Endometrial microvascular endothelial cells (primary cell): ENCODE data around the gene CERT1. TPM values are rescaled to one million over a fixed set of nuclear protein-coding genes. Genes with fewer than 3 reads are reported as not detected.

Experiments used
- in situ Hi-C: cut with HindIII; loops from 2 replicates; pipeline ENCODE4 v1.10.0; 2017; ENCODE audit warnings: low sequenced_read_pairs, low pct_unique_long_range_greater_than_20kb; ENCODE audit errors: inconsistent ontology term
- total RNA-seq: library from RNA; depleted of rRNA; stranded (reverse); fragments of >200 nt; gene quantifications from one replicate; pipeline ENCODE4 v1.2.3, GENCODE V29; 2015; ENCODE audit errors: inconsistent ontology term

The CERT1 gene
- total RNA-seq, 1 donor from 2014 or later, result 11.4 TPM

- in situ Hi-C loops, result no loop called here
These were observed 72.7 kb downstream of the CERT1 start for GRCh38 chr5:75438722-75439121.

GRCh38 chr5:75435096-75435495, 76.3 kb downstream of the CERT1 start:
- in situ Hi-C loops, result no loop called here

- in situ Hi-C loops, result no loop called here
These were observed 77.5 kb downstream of the CERT1 start for GRCh38 chr5:75433814-75434506.

- in situ Hi-C loops, result no loop called here
These were observed 97.2 kb downstream of the CERT1 start for GRCh38 chr5:75414241-75414640.

GRCh38 chr5:75412111-75412990, 99.1 kb downstream of the CERT1 start:
- in situ Hi-C loops, result no loop called here

- in situ Hi-C loops, result no loop called here
These were observed 106.1 kb downstream of the CERT1 start for GRCh38 chr5:75405296-75405695.

GRCh38 chr5:75395277-75395676, 116.2 kb downstream of the CERT1 start:
- in situ Hi-C loops, result no loop called here

GRCh38 chr5:75389430-75389829, 122.0 kb downstream of the CERT1 start:
- in situ Hi-C loops, result no loop called here

- in situ Hi-C loops, result no loop called here
These were observed 123.6 kb downstream of the CERT1 start for GRCh38 chr5:75387806-75388205.

- in situ Hi-C loops, result no loop called here
These were observed 127.2 kb downstream of the CERT1 start for GRCh38 chr5:75384218-75384617.

- in situ Hi-C loops, result no loop called here
These were observed 130.0 kb downstream of the CERT1 start for GRCh38 chr5:75381456-75381855.

GRCh38 chr5:75380099-75380498, 131.3 kb downstream of the CERT1 start:
- in situ Hi-C loops, result no loop called here

GRCh38 chr5:75375414-75375813, 136.0 kb downstream of the CERT1 start:
- in situ Hi-C loops, result no loop called here

- in situ Hi-C loops, result no loop called here
These were observed 137.0 kb downstream of the CERT1 start for GRCh38 chr5:75374394-75374814.

- in situ Hi-C loops, result no loop called here
These were observed 137.6 kb downstream of the CERT1 start for GRCh38 chr5:75373862-75374261.

GRCh38 chr5:75368391-75368790, 143.0 kb downstream of the CERT1 start:
- in situ Hi-C loops, result no loop called here

- in situ Hi-C loops, result no loop called here
These were observed 144.0 kb downstream of the CERT1 start for GRCh38 chr5:75367401-75367800.

GRCh38 chr5:75366787-75367186, 144.6 kb downstream of the CERT1 start:
- in situ Hi-C loops, result no loop called here

- in situ Hi-C loops, result no loop called here
These were observed 145.7 kb downstream of the CERT1 start for GRCh38 chr5:75365740-75366139.

GRCh38 chr5:75364571-75365280, 146.7 kb downstream of the CERT1 start:
- in situ Hi-C loops, result no loop called here
